GM13976 (cell line): ENCODE results near the gene MOCOS.

Experiments used
- DNase-seq: peaks from one replicate; pipeline ENCODE4 v3.0.0; 2012; ENCODE audit warnings: low spot score
- in situ Hi-C: fragments of 300-500 bp; cut with MboI; formaldehyde crosslinking; loops from one replicate; pipeline ENCODE4 v1.12.0; 2022; ENCODE audit warnings: low sequenced_read_pairs, mixed read lengths, inconsistent platforms; ENCODE audit not compliant: unreplicated experiment
- TF ChIP-seq, protein P1 (sequence below): IDR thresholded peaks from 2 replicates; pipeline ENCODE4 v1.5.1; 2012; ENCODE audit warnings: borderline replicate concordance, mild to moderate bottlenecking; ENCODE audit not compliant: insufficient read depth; ENCODE audit errors: extremely low read depth, missing control alignments, control extremely low read depth

Gene MOCOS

DNA sequence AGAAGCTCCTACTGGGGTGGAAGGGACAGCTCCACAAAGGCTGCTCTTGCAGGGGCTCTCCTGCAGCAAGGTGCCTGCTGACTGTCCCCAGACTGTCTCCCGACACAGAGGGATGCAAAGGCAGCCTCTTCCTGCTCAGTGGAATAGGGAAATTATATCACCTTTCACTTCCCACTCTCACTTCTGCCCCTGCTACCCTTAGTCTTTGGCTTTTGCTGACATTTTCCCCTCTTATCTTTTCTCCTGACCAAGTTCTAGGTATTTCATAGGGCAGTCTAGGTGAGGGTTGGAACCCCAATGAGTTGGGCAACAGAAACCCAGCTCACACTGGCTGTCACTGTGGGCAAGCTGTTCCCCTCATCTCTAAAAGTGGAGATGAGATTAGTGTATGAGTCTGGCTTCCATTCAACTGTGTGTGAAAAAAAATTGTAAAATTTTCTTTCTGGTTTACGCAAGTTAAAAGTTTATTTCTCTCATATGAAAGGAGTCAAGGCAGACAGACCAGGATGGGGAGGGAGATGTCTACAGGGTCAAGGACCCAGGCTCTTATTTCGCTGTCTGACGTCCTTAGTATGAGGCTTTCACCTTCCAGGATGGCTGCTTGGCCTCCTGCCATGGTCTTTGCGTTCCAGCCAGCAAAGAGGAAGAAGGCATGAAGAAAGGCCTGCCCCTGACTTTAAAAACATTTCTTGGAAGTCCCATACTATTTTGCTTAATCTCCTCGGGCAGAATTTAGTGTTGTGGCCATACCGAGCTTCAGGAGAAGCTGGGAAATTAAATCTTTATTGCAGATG is 7.5 kb upstream of the MOCOS start:
- DNase-seq, result no peak
- in situ Hi-C loops, result no loop called here
- TF ChIP-seq, protein P1, sequence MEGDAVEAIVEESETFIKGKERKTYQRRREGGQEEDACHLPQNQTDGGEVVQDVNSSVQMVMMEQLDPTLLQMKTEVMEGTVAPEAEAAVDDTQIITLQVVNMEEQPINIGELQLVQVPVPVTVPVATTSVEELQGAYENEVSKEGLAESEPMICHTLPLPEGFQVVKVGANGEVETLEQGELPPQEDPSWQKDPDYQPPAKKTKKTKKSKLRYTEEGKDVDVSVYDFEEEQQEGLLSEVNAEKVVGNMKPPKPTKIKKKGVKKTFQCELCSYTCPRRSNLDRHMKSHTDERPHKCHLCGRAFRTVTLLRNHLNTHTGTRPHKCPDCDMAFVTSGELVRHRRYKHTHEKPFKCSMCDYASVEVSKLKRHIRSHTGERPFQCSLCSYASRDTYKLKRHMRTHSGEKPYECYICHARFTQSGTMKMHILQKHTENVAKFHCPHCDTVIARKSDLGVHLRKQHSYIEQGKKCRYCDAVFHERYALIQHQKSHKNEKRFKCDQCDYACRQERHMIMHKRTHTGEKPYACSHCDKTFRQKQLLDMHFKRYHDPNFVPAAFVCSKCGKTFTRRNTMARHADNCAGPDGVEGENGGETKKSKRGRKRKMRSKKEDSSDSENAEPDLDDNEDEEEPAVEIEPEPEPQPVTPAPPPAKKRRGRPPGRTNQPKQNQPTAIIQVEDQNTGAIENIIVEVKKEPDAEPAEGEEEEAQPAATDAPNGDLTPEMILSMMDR, result no peak

DNA sequence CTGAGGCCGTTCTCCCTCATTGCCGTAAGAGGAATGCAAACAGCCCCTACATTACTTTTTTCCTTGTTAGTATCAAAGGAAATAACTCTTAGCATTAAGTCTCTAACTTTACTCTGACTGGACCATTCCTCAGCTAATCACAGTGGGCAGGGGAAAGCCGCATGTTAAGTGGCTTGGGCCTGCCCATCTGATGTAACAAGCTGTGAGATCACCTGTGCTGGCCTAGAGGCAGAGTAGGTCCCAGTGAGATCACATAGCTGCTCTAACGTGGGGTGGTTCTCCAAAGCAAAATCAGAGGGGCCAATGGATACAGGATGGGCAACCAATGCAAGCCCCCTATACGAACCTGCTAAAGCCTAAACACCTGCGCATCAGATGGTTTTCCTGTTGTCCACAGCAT is 5.9 kb upstream of the MOCOS start:
- TF ChIP-seq, protein P1, result no peak
- DNase-seq, result no peak
- in situ Hi-C loops, result no loop called here

DNA sequence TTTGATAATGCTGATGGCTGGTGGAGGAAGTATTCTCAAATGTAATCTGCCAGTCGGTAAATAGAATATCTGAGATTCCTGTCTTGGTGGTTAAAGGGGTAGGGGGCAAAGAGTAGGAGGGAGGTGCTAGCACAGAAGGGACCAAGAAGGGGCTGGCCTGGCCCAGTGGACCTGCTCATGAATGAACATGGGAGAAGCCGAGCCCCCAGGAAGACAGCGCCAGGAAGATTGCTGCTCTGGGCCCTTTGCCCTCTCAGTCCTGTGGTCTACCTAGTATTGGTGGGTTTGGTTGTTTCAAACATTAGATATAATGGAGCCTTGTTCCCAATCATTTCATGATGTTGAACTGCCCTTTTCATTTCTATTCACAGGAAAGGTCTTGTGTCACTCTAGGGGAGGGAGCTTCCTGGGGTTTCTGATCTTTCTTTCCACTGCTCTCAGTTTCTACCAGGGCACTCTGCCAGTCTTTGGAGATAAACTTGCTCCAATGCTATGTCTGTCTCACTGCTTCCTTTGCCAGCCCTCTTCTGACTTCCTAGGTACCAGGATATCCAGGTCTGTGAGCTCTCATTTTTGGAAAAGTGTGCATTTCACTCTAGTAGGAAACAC is 5.3 kb upstream of the MOCOS start:
- DNase-seq, result no peak
- TF ChIP-seq, protein P1, result no peak
- in situ Hi-C loops, result no loop called here

DNA sequence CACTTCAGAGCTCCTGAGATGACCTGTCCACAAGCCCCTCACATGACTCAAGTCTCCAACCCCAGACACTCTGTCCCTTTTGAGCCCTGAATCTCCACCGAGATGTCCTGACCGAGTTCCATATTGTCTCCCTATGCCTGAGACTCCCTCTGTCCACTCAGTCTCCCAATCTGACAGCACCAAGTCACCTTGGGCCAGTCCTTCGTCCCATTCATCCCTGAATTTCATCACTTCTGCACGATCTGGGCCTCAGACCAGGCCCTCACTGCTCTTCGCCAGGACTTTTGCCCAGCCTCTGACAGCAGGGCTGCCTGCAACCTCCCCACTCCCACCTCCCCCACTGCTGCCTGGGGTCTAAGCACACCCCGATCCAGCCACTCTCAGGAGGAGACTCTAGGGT is 4.3 kb upstream of the MOCOS start:
- TF ChIP-seq, protein P1, result no peak
- DNase-seq, result no peak
- in situ Hi-C loops, result no loop called here

DNA sequence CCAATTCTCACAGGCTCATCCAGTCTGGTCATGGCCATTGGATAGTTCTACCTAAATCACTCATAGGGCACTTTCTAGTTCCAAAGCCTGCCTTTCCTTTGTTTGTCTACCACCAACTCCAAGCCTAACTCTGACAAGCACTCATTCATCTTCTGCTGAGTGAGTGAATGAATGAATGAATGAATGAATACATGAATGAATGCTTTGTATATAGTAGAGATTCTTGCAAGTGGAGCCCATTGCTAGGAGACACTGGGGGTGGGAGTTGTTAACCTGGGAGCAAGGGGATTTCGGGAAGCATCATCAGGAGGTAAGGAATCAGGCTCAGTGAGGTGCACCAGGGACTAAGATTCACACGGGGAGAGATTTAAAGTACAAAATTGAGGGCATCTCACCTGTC is 3.3 kb upstream of the MOCOS start:
- in situ Hi-C loops, result no loop called here
- TF ChIP-seq, protein P1, result no peak
- DNase-seq, result no peak

DNA sequence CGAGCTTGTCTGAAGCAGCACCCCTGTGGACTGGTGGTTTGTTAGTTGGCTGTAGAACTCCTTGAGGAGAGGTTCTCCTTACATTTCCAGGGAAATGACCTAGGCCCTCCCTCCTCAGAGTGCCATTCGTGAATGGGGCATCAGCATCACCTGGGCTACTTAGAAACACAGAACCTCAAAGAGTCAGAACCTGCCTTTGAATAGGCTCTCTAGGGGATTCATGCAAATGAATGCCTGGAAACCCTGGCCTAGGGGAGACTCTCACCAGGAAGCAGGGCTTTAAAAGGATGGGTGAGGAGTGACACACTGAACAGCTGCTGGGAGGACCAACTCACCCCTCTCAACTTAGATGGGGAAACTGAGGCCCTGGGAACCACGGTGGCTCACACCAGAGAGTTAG is 2.1 kb upstream of the MOCOS start:
- DNase-seq, result no peak
- in situ Hi-C loops, result no loop called here

More for the DNA sequence above, 2.1 kb upstream of the MOCOS start:
- TF ChIP-seq, protein P1, result no peak
